ENCODE data around the gene TIMELESS. TPM values are rescaled to one million over a fixed set of nuclear protein-coding genes. Genes with fewer than 3 reads are reported as not detected.

TIMELESS gene
- polyA plus RNA-seq, 1 donor (not counting 4 experiments of a cell fraction or from before 2014, with no cell fraction given), result 3.5 TPM

- Histone ChIP-seq H3K4me1 (ENCODE audit: control insufficient read depth, extremely low read depth, insufficient read depth, low read length) (peaks cover 4% of the 10 kb centered on the region), H3K36me3 (ENCODE audit: control insufficient read depth in 2 of 2, extremely low read depth in 1 of 2, insufficient read depth in 2 of 2, low read length in 2 of 2) (peaks cover 0 to under 1% of the 10 kb centered on the region in 2 experiments), H3K27me3 (ENCODE audit: control insufficient read depth, extremely low read depth, insufficient read depth, low read length) (no peaks in the 10 kb centered on the region), H4K20me1 (ENCODE audit: control insufficient read depth, extremely low read depth, insufficient read depth, low read length) (no peaks in the 10 kb centered on the region), H3K27ac (ENCODE audit: control insufficient read depth, insufficient read depth, low read length) (no peak overlapping the region), H3K79me2 (ENCODE audit: control insufficient read depth, insufficient read depth, low read length) (no peaks in the 10 kb centered on the region), H3K9ac (ENCODE audit: control insufficient read depth, extremely low read depth, insufficient read depth, low read length) (no peak overlapping the region), H3K4me2 (ENCODE audit: control insufficient read depth, extremely low read depth, insufficient read depth, low read depth, low read length) (no peak overlapping the region), H3K4me3 (ENCODE audit: control insufficient read depth in 2 of 3, extremely low read depth in 1 of 3, insufficient read depth in 2 of 3, low read depth in 1 of 3, low read length in 3 of 3) (no peak overlapping the region), H3K9me3 (ENCODE audit: control insufficient read depth, low read depth, low read length) (no peaks in the 10 kb centered on the region), H2AFZ (ENCODE audit: control insufficient read depth, low read length) (no peak overlapping the region), H3K9me1 (ENCODE audit: control insufficient read depth, extremely low read depth, insufficient read depth, low read length) (no peaks in the 10 kb centered on the region)
- FAIRE-seq (no peak), DNase-seq (ENCODE audit: low read depth, low spot score) (no peak)
- dilution Hi-C loops (cut with MboI; ENCODE audit: extremely low pct_ligation_motif_present, low sequenced_read_pairs), result no loop called here
- TF ChIP-seq, protein P1, sequence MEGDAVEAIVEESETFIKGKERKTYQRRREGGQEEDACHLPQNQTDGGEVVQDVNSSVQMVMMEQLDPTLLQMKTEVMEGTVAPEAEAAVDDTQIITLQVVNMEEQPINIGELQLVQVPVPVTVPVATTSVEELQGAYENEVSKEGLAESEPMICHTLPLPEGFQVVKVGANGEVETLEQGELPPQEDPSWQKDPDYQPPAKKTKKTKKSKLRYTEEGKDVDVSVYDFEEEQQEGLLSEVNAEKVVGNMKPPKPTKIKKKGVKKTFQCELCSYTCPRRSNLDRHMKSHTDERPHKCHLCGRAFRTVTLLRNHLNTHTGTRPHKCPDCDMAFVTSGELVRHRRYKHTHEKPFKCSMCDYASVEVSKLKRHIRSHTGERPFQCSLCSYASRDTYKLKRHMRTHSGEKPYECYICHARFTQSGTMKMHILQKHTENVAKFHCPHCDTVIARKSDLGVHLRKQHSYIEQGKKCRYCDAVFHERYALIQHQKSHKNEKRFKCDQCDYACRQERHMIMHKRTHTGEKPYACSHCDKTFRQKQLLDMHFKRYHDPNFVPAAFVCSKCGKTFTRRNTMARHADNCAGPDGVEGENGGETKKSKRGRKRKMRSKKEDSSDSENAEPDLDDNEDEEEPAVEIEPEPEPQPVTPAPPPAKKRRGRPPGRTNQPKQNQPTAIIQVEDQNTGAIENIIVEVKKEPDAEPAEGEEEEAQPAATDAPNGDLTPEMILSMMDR (optimal IDR thresholded peaks at IDR 0.05 in 1 of 3, IDR thresholded peaks at IDR 0.05 in 1 of 3, conservative IDR thresholded peaks at IDR 0.05 in 1 of 3; ENCODE audit: extremely low read depth in 1 of 3, insufficient read depth in 2 of 3, low read length in 3 of 3), result no peak
- TF ChIP-seq EZH2 (IDR thresholded peaks at IDR 0.05; ENCODE audit: low read length), result no peak
Observed at GRCh38 chr12:56477521-56478225, 28.4 kb upstream of the TIMELESS start.

- DNase-seq (ENCODE audit: low read depth, low spot score) (no peak), FAIRE-seq (no peak)
- TF ChIP-seq EZH2 (IDR thresholded peaks at IDR 0.05; ENCODE audit: low read length), result no peak
- TF ChIP-seq, protein P1 (optimal IDR thresholded peaks at IDR 0.05 in 1 of 3, IDR thresholded peaks at IDR 0.05 in 1 of 3, conservative IDR thresholded peaks at IDR 0.05 in 1 of 3; ENCODE audit: extremely low read depth in 1 of 3, insufficient read depth in 2 of 3, low read length in 3 of 3), result no peak
- Histone ChIP-seq H3K9me3 (ENCODE audit: control insufficient read depth, low read depth, low read length) (no peaks in the 10 kb centered on the region), H4K20me1 (ENCODE audit: control insufficient read depth, extremely low read depth, insufficient read depth, low read length) (no peaks in the 10 kb centered on the region), H2AFZ (ENCODE audit: control insufficient read depth, low read length) (no peak overlapping the region), H3K4me3 (ENCODE audit: control insufficient read depth in 2 of 3, extremely low read depth in 1 of 3, insufficient read depth in 2 of 3, low read depth in 1 of 3, low read length in 3 of 3) (no peak overlapping the region), H3K36me3 (ENCODE audit: control insufficient read depth in 2 of 2, extremely low read depth in 1 of 2, insufficient read depth in 2 of 2, low read length in 2 of 2) (peaks cover 0 to 3% of the 10 kb centered on the region in 2 experiments), H3K4me2 (ENCODE audit: control insufficient read depth, extremely low read depth, insufficient read depth, low read depth, low read length) (no peak overlapping the region), H3K27me3 (ENCODE audit: control insufficient read depth, extremely low read depth, insufficient read depth, low read length) (no peaks in the 10 kb centered on the region), H3K9ac (ENCODE audit: control insufficient read depth, extremely low read depth, insufficient read depth, low read length) (no peak overlapping the region), H3K4me1 (ENCODE audit: control insufficient read depth, extremely low read depth, insufficient read depth, low read length) (peaks cover 4% of the 10 kb centered on the region), H3K9me1 (ENCODE audit: control insufficient read depth, extremely low read depth, insufficient read depth, low read length) (no peaks in the 10 kb centered on the region), H3K79me2 (ENCODE audit: control insufficient read depth, insufficient read depth, low read length) (no peaks in the 10 kb centered on the region), H3K27ac (ENCODE audit: control insufficient read depth, insufficient read depth, low read length) (no peak overlapping the region)
- dilution Hi-C loops (cut with MboI; ENCODE audit: extremely low pct_ligation_motif_present, low sequenced_read_pairs), result no loop called here
Observed at GRCh38 chr12:56476972-56477432, 27.8 kb upstream of the TIMELESS start.
